Measurements from ENCODE around the gene OR11H7.
A peak's percentile ranks its signal among the peaks of the same experiment; 100 is the strongest.
"Not testable (repeated sequence)": the region's sequence is repeated elsewhere in the genome, so short reads cannot be mapped to it uniquely, and the experiment has no call there.

The OR11H7 gene

GRCh38 chr14:20215196-20215595 is 13.6 kb upstream of the OR11H7 start:
- no peak overlapping the region for H3K4me3 ChIP-seq (ENCODE audit: low read length)
- DNase-seq (ENCODE audit: low read depth), result no peak
- TF ChIP-seq, protein P1, sequence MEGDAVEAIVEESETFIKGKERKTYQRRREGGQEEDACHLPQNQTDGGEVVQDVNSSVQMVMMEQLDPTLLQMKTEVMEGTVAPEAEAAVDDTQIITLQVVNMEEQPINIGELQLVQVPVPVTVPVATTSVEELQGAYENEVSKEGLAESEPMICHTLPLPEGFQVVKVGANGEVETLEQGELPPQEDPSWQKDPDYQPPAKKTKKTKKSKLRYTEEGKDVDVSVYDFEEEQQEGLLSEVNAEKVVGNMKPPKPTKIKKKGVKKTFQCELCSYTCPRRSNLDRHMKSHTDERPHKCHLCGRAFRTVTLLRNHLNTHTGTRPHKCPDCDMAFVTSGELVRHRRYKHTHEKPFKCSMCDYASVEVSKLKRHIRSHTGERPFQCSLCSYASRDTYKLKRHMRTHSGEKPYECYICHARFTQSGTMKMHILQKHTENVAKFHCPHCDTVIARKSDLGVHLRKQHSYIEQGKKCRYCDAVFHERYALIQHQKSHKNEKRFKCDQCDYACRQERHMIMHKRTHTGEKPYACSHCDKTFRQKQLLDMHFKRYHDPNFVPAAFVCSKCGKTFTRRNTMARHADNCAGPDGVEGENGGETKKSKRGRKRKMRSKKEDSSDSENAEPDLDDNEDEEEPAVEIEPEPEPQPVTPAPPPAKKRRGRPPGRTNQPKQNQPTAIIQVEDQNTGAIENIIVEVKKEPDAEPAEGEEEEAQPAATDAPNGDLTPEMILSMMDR (IDR thresholded peaks at IDR 0.05; ENCODE audit: insufficient read depth, low read depth, low read length, missing control alignments), result no peak

DNA sequence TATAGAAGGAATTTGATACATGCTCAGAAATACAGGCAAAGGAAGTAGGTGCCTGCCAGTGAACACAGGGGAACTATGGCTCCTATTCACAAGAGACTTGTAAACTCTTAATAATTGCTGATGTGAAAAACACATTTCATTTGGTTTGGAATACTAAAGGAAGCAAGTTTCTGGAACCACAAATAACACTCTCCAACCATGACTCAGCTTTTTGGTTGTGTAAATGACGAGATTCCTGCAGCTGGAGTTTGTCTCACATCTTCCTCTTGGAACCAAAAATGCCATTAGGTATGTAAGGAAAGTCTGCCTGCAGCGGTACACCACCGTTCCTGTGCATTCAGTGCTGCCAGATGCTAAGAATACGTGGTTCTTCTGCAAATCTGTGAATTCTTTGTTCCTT is 9.7 kb upstream of the OR11H7 start:
- TF ChIP-seq, protein P1 (IDR thresholded peaks at IDR 0.05; ENCODE audit: insufficient read depth, low read depth, low read length, missing control alignments), result no peak
- no peak for DNase-seq (ENCODE audit: low read depth)
- no peak overlapping the region for H3K4me3 ChIP-seq (ENCODE audit: low read length)

GRCh38 chr14:20223410-20223809 is 5.4 kb upstream of the OR11H7 start, which contains the start of gene OR11H6:
Gene OR11H6 (plus strand): TSS chr14:20223710. CDS start chr14:20223710, 0 bp downstream.
- TF ChIP-seq, protein P1 (IDR thresholded peaks at IDR 0.05; ENCODE audit: insufficient read depth, low read depth, low read length, missing control alignments), result no peak
- no peak within 1 kb of the TSS for H3K4me3 ChIP-seq (ENCODE audit: low read length)
- no peak for DNase-seq (ENCODE audit: low read depth)

DNA sequence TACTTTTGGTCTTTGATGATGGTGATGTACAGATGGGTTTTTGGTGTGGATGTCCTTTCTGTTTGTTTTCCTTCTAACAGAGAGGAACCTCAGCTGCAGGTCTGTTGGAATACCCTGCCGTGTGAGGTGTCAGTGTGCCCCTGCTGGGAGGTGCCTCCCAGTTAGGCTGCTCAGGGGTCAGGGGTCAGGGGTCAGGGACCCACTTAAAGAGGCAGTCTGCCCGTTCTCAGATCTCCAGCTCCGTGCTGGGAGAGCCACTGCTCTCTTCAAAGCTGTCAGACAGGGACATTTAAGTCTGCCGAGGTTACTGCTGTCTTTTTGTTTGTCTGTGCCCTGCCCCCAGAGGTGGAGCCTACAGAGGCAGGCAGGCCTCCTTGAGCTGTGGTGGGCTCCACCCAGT is 6.6 kb downstream of the OR11H7 start:
- not testable (repeated sequence) for DNase-seq (ENCODE audit: low read depth); H3K4me3 ChIP-seq (ENCODE audit: low read length)

DNA sequence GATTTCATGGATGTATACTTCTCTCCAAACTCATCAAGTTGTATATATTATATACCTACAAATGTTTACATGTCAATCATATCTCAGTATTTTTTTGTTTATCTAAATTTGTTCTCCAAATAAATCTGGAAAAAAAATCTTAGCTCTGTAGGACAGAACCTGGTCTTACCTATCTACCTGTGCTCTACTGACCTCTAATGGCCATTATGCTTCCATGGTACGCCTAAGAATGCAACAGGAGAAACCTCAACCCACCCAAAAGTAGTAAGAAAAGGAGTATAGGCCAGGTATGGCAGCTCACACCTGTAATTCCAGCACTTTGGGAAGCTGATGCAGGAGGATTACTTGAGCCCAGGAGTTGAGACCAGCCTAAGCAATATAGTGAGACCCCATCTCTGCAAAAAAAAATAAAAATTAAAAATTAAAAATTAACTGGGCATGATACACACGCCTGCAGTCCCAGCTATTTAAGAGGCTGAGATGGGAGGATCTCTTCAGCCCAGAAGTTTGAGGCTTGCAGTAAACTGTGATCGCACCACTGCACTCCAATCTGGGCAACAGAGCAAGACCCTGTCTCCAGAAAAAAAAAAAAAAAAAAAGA is 19.0 kb downstream of the OR11H7 start:
- TF ChIP-seq, protein P1 (IDR thresholded peaks at IDR 0.05; ENCODE audit: insufficient read depth, low read depth, low read length, missing control alignments), result peak; percentile 52
- H3K4me3 ChIP-seq (ENCODE audit: low read length), result no peak overlapping the region
- DNase-seq (ENCODE audit: low read depth), result peak; percentile 58

DNA sequence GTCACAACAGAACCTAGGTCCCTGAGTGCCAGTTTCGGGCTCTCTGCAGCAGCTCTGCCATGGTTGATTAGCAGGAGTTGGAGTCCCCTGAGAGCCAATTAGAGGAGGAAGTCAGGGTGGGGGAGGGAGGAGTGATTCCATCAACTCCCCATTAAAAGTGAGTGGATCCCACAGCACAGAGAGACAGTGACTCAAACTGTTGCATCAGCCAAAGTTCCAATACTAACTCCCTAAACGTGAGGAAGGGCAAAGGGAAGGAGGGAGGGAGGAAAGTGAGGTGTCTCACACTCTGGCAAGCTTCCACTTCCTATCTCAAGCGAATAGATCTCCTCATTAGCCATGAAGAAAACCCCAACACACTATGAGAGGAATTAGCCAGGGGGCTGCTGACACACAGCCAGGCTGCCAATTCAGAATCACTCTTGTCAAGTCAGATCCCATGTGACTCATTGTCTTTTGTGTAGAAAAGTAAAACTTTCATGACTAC is 33.9 kb downstream of the OR11H7 start:
- peak; percentile 96 for DNase-seq (ENCODE audit: low read depth)
- TF ChIP-seq, protein P1 (IDR thresholded peaks at IDR 0.05; ENCODE audit: insufficient read depth, low read depth, low read length, missing control alignments), result no peak
- no peak overlapping the region for H3K4me3 ChIP-seq (ENCODE audit: low read length)

- peak; percentile 35 for DNase-seq (ENCODE audit: low read depth)
Measured at GRCh38 chr14:20264361-20264760, 35.6 kb downstream of the OR11H7 start.

DNA sequence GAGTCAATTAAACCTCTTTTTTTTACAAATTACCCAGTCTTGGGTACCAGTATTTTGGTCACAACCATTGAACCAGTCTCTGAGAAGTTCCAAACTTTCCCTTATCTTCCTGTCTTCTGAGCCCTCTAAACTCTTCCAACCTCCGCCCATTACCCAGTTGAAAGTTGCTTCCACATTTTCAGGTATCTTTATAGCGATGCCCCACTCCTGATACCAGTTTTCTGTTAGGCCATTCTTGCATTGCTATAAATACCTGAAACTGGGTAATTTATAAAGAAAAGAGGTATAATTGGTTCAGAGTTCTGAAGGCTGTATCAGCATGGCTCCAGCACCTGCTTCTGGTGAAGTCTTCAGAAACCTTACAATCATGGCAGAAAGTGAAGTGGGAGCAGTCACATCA is 45.3 kb downstream of the OR11H7 start:
- no peak overlapping the region for H3K4me3 ChIP-seq (ENCODE audit: low read length)
- TF ChIP-seq, protein P1 (IDR thresholded peaks at IDR 0.05; ENCODE audit: insufficient read depth, low read depth, low read length, missing control alignments), result no peak
- DNase-seq (ENCODE audit: low read depth), result no peak

More at GRCh38 chr14:20264361-20264760, 35.6 kb downstream of the OR11H7 start:
- not testable (repeated sequence) for H3K4me3 ChIP-seq (ENCODE audit: low read length)

Measured in epithelial cell of esophagus (primary cell).